ENCODE results near the gene WWTR1.

Gene WWTR1

DNA sequence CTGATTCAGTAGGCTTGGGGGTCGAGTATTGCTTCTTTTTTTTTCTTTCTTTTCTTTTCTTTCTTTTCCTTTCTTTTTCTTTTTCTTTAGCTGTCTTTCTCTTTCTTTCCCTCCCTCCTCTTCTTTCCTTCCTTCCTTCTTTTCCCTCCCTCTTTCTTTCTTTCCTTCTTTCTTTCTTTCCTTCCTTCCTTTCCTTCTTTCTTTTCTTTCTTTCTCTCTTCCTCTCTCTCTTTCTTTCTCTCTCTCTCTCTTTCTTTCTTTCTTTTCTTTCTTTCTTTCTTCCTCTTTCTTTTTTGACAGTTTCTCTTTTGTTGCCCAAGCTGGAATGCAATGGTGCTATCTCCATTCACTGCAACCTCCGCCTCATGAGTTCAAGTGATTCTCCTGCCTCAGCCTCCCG lies 147.3 kb downstream of the WWTR1 start:
- Histone ChIP-seq H3K4me1 (ENCODE audit: control insufficient read depth, insufficient read depth, low read length) (no peaks in the 10 kb centered on the region), H3K27me3 (ENCODE audit: control insufficient read depth, insufficient read depth, low read length) (no peaks in the 10 kb centered on the region), H3K36me3 (ENCODE audit: control insufficient read depth, insufficient read depth, low read length) (no peaks in the 10 kb centered on the region), H3K9ac (ENCODE audit: low read depth, low read length) (no peak overlapping the region), H3K4me3 (ENCODE audit: low read depth, low read length) (no peak overlapping the region), H3K9me3 (ENCODE audit: control insufficient read depth, insufficient read depth, low read length) (no peaks in the 10 kb centered on the region)

DNA sequence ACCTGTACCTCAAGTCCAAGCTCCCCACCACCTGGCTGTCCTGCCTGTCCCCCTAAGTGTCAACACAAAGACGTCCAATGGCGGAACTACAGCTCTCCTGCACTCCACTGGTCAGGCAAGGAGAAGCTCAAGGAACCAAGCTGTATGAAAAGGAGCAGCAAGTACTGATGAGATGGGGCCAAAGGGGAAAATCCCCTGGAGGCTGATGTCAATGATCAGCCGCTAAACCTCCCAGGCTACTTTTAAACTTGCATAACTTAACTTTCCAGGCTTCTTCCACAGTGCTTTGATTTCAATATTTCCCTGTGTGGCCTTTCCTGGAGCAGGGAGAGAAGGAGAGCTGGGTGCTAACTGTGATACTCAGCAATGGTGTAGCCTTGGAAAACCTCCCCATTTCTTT lies 148.3 kb downstream of the WWTR1 start:
- Histone ChIP-seq H3K27me3 (ENCODE audit: control insufficient read depth, insufficient read depth, low read length) (no peaks in the 10 kb centered on the region), H3K36me3 (ENCODE audit: control insufficient read depth, insufficient read depth, low read length) (no peaks in the 10 kb centered on the region), H3K9ac (ENCODE audit: low read depth, low read length) (no peak overlapping the region), H3K4me3 (ENCODE audit: low read depth, low read length) (no peak overlapping the region), H3K4me1 (ENCODE audit: control insufficient read depth, insufficient read depth, low read length) (no peaks in the 10 kb centered on the region), H3K9me3 (ENCODE audit: control insufficient read depth, insufficient read depth, low read length) (no peaks in the 10 kb centered on the region)

DNA sequence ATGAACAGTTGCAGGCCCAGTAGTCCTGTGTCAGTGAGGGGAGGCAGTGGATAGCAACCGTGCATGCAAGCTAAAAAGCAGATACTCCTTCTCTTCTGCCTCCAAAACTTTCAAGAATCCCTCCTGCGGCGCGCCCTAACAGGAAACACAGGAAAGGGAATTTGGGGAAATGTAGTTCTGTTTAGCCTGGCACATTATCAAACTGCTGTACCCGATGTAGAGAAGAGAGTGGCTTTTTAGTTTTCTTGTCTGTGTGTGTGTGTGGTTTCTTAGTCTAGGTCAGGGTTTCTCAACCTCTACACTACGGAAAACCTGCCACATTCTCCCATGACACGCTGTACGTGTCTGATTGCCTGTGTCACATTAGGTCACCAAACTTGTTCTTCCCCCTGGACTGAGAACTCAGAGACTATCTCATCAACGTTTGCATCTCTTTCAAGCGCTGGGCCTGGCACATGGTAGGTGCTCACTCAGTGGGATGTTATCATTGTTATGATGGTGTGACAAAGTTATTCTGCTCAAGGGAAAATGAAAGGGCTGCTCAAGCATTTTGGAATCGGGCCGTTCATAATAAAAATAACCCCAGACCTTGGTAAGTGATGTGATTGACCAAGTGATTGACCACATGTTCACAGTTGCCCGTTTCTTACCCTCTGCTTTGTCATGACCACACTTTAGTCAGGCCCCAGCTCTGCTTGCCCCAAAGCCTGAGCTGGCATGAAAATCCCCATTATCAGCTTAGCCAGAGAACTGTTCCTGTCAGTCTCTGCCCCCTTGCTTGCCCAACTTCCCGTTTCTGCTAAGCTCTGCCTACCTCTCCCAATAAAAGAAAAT lies 150.1 kb downstream of the WWTR1 start:
- Histone ChIP-seq H3K4me1 (ENCODE audit: control insufficient read depth, insufficient read depth, low read length) (no peaks in the 10 kb centered on the region), H3K4me3 (ENCODE audit: low read depth, low read length) (no peak overlapping the region), H3K36me3 (ENCODE audit: control insufficient read depth, insufficient read depth, low read length) (no peaks in the 10 kb centered on the region), H3K9me3 (ENCODE audit: control insufficient read depth, insufficient read depth, low read length) (no peaks in the 10 kb centered on the region), H3K27me3 (ENCODE audit: control insufficient read depth, insufficient read depth, low read length) (no peaks in the 10 kb centered on the region), H3K9ac (ENCODE audit: low read depth, low read length) (no peak overlapping the region)

DNA sequence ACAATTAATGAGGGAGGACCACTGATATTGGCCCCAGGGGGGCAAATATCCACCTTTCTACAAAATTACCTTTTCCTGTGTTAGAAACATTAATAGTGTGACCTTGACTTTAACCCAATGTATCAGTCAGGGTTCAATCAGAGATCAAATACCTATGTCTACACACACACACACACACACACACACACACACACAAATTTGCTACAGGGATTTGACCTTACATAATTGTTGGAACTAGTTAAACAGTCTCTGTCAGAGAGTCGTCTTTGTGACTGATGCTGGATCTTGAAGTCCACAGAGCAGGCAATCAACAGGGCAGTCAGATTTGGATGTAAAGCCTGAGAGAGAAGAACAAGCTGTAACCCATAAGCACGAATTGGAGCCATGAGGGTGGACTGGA lies 150.9 kb downstream of the WWTR1 start:
- H3K36me3 ChIP-seq (ENCODE audit: control insufficient read depth, insufficient read depth, low read length): no peaks in the 10 kb centered on the region
- no peaks in the 10 kb centered on the region for H3K4me1 ChIP-seq (ENCODE audit: control insufficient read depth, insufficient read depth, low read length)
- no peak overlapping the region for H3K4me3 ChIP-seq (ENCODE audit: low read depth, low read length)
- H3K27me3 ChIP-seq (ENCODE audit: control insufficient read depth, insufficient read depth, low read length): no peaks in the 10 kb centered on the region
- H3K9ac ChIP-seq (ENCODE audit: low read depth, low read length): no peak overlapping the region
- no peaks in the 10 kb centered on the region for H3K9me3 ChIP-seq (ENCODE audit: control insufficient read depth, insufficient read depth, low read length)

DNA sequence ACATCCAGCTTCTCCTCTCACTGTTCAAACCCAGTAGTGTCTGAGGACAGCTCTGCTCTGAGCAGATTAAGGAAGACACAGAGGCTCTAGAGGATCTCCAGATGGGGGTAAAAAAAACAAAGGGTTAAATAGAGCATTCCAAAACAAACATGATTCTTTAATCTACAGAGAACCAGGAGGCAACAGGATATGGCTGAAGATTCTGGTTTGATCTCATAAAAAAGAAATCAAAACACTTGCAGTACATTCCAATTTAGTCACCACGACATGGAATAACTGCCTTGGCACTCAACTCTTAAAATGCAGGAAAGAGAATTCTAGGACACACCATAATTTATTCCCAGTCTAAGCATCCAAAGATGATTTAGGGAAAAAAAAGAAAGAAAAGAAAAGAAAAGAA lies 151.3 kb downstream of the WWTR1 start:
- H3K36me3 ChIP-seq (ENCODE audit: control insufficient read depth, insufficient read depth, low read length): no peaks in the 10 kb centered on the region
- no peaks in the 10 kb centered on the region for H3K4me1 ChIP-seq (ENCODE audit: control insufficient read depth, insufficient read depth, low read length)
- H3K4me3 ChIP-seq (ENCODE audit: low read depth, low read length): no peak overlapping the region
- H3K9ac ChIP-seq (ENCODE audit: low read depth, low read length): no peak overlapping the region
- no peaks in the 10 kb centered on the region for H3K27me3 ChIP-seq (ENCODE audit: control insufficient read depth, insufficient read depth, low read length)
- no peaks in the 10 kb centered on the region for H3K9me3 ChIP-seq (ENCODE audit: control insufficient read depth, insufficient read depth, low read length)

DNA sequence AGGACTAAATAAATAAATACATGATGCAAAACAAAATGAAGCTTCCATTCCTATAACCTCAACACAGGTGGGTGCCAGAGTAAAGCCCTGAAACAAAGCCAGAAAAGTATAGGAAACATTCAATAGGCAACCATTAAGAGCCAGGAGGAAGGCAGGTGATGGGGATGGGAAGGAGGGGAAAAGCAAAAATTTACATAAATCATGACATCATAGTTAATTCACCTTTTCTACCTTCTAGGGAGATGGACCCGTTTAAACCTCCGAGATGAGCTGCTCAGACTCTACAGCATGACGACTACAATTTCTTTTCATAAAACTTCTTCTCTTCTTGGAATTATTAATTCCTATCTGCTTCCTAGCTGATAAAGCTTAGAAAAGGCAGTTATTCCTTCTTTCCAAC lies 155.4 kb downstream of the WWTR1 start:
- Histone ChIP-seq H3K9ac (ENCODE audit: low read depth, low read length) (no peak overlapping the region), H3K4me1 (ENCODE audit: control insufficient read depth, insufficient read depth, low read length) (no peaks in the 10 kb centered on the region), H3K36me3 (ENCODE audit: control insufficient read depth, insufficient read depth, low read length) (no peaks in the 10 kb centered on the region)

DNA sequence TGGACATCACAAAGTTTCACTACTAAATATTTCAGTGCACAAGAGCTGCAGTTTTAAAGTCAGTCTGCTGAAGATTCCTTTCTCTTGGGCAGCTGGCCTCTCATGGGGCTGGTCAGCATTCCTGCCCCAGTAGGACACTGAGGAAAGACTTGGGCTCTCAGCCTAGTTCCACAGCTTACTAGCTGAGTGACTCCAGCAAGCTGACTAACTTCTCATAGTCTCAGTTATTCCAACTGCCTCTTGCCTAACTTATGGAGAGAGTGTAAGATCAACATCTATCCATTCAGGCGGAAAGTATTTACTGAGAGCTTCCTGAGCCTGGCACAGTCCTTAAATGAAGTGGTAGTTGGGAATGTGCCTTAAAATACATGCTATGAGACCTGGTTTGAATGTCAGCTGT lies 156.3 kb downstream of the WWTR1 start:
- Histone ChIP-seq H3K36me3 (ENCODE audit: control insufficient read depth, insufficient read depth, low read length) (no peaks in the 10 kb centered on the region), H3K9me3 (ENCODE audit: control insufficient read depth, insufficient read depth, low read length) (no peaks in the 10 kb centered on the region), H3K9ac (ENCODE audit: low read depth, low read length) (no peak overlapping the region), H3K27me3 (ENCODE audit: control insufficient read depth, insufficient read depth, low read length) (no peaks in the 10 kb centered on the region), H3K4me1 (ENCODE audit: control insufficient read depth, insufficient read depth, low read length) (no peaks in the 10 kb centered on the region), H3K4me3 (ENCODE audit: low read depth, low read length) (no peak overlapping the region)

More for the DNA sequence above, 155.4 kb downstream of the WWTR1 start:
- Histone ChIP-seq H3K9me3 (ENCODE audit: control insufficient read depth, insufficient read depth, low read length) (no peaks in the 10 kb centered on the region), H3K27me3 (ENCODE audit: control insufficient read depth, insufficient read depth, low read length) (no peaks in the 10 kb centered on the region), H3K4me3 (ENCODE audit: low read depth, low read length) (no peak overlapping the region)

DNA sequence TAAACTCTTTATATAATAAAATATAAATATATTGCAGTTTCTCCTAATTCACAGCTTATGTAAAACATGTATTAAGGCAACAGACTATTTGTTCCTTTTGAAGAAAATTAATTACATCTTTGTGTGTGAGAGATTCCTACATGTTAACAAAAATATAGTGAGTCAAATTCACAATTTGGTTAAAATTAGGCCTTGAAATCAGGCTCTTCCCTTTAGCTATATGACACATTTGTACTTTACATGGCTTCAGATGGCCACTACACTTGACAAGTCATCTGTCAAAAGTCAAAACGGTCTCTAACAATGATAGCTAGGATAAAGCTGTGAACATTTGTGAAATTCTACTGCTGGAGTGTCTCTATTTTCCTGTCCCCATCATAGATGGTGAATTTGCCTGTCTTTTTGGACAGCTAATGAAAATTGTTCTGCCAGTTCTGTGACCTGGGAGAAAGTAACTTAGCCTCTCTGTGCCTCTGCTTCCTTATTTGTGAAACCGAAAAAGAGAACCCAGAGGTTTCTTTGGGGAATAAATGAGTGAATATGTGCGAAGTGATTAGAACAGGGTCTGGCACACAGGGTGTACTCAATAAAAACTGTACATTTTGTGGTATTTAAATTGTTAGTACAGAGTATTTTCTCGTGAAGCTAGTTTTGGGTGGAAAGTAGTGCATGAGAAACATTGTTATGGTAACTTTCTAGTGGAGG lies 159.7 kb downstream of the WWTR1 start:
- no peak overlapping the region for H3K9ac ChIP-seq (ENCODE audit: low read depth, low read length)
- H3K27me3 ChIP-seq (ENCODE audit: control insufficient read depth, insufficient read depth, low read length): no peaks in the 10 kb centered on the region
- H3K9me3 ChIP-seq (ENCODE audit: control insufficient read depth, insufficient read depth, low read length): no peaks in the 10 kb centered on the region
- no peak overlapping the region for H3K4me3 ChIP-seq (ENCODE audit: low read depth, low read length)
- no peaks in the 10 kb centered on the region for H3K4me1 ChIP-seq (ENCODE audit: control insufficient read depth, insufficient read depth, low read length)
- H3K36me3 ChIP-seq (ENCODE audit: control insufficient read depth, insufficient read depth, low read length): no peaks in the 10 kb centered on the region

DNA sequence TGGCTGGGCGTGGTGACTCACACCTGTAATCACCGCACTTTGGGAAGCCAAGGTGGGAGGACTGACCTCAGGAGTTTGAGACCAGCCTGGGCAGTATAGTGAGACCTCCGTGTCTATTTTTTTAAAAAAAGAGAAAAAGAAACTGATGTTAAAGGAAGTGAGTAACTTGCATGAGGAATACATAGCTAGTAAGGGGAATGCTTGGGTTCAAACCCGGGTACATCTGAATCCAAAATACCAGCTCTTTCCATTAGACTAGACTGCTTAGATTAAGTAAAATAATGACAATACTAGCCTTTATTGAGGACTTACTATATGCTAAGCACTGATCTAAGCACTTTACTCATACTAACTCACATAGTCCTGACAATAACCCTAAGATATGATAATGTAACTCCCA lies 160.9 kb downstream of the WWTR1 start:
- no peak overlapping the region for H3K9ac ChIP-seq (ENCODE audit: low read depth, low read length)
- H3K9me3 ChIP-seq (ENCODE audit: control insufficient read depth, insufficient read depth, low read length): no peaks in the 10 kb centered on the region
- no peaks in the 10 kb centered on the region for H3K36me3 ChIP-seq (ENCODE audit: control insufficient read depth, insufficient read depth, low read length)
- no peaks in the 10 kb centered on the region for H3K27me3 ChIP-seq (ENCODE audit: control insufficient read depth, insufficient read depth, low read length)
- no peaks in the 10 kb centered on the region for H3K4me1 ChIP-seq (ENCODE audit: control insufficient read depth, insufficient read depth, low read length)
- H3K4me3 ChIP-seq (ENCODE audit: low read depth, low read length): no peak overlapping the region

DNA sequence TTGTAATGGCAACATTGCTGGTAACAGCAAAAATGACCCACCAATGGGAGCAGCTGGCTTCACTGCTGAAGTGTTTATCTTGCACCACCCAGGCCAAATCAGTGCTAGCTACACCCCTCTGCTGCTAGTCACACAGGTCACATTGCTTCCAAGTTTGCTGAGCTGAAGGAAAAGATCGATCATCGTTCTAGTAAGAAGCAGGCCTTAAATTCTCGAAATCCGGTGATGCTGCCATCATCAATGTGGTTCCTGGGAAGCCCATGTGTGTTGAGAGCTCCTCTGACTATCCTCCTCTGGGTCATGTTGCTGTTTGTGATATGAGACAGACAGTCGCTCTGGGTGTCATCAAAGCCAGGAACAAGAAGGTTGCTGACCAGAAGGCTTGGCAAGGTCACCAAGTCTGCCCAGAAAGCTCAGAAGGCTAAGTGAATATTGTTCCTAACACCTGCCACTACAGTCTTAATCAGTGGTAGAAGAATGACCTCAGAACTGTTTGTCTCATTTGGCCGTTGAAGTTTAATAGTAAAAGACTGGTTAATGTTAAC lies 162.2 kb downstream of the WWTR1 start:
- Histone ChIP-seq H3K9ac (ENCODE audit: low read depth, low read length) (no peak overlapping the region), H3K4me3 (ENCODE audit: low read depth, low read length) (no peak overlapping the region), H3K4me1 (ENCODE audit: control insufficient read depth, insufficient read depth, low read length) (no peaks in the 10 kb centered on the region), H3K9me3 (ENCODE audit: control insufficient read depth, insufficient read depth, low read length) (no peaks in the 10 kb centered on the region), H3K27me3 (ENCODE audit: control insufficient read depth, insufficient read depth, low read length) (no peaks in the 10 kb centered on the region), H3K36me3 (ENCODE audit: control insufficient read depth, insufficient read depth, low read length) (no peaks in the 10 kb centered on the region)

DNA sequence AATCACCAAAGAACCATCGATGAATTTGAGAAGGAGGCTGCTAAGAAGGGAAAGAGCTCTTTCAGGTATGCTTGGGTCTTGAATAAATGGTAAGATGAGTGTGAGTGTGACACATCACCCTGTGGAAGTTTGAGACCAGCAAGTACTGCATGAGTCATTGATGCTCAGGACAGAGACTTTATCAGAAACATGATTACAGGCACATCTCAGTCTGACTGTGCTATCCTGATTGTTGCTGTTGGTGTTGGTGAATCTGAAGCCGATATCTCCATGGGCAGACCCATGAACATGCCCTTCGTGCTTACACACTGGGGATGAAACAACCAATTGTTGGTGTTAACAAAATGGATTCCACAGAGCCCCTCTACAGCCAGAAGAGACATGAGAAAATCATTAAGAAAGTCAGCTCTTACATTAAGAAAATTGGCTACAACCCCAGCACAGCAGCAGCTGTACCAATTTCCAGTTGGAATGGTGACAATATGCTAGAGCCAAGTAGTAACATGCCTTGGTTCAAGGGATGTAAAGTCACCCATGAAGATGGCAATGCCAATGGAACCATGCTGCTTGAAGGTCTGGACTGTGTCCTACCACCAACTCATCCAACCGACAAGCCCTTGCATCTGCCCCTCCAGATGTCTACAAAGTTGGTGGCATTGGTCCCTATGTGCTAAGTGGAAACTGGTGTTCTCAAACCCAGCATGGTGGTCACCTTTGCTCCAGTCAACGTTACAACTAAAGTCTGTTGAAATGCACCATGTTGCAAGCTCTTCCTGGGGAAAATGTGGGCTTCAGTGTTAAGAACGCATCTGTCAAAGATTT lies 162.9 kb downstream of the WWTR1 start:
- Histone ChIP-seq H3K9ac (ENCODE audit: low read depth, low read length) (no peak overlapping the region), H3K27me3 (ENCODE audit: control insufficient read depth, insufficient read depth, low read length) (no peaks in the 10 kb centered on the region), H3K9me3 (ENCODE audit: control insufficient read depth, insufficient read depth, low read length) (no peaks in the 10 kb centered on the region), H3K36me3 (ENCODE audit: control insufficient read depth, insufficient read depth, low read length) (no peaks in the 10 kb centered on the region), H3K4me1 (ENCODE audit: control insufficient read depth, insufficient read depth, low read length) (no peaks in the 10 kb centered on the region), H3K4me3 (ENCODE audit: low read depth, low read length) (no peak overlapping the region)

Measured in iPS-15b (cell line).